GM10266 (cell line): Measurements from ENCODE around the gene SLC24A1.

Source experiments
- DNase-seq: peaks from one replicate; pipeline ENCODE4 v3.0.0; 2012; ENCODE audit errors: extremely low spot score
- TF ChIP-seq, protein P1 (sequence below): IDR thresholded peaks from 2 replicates; pipeline ENCODE4 v1.5.1; 2012; ENCODE audit warnings: mild to moderate bottlenecking, low read depth; ENCODE audit not compliant: control insufficient read depth, insufficient read depth; ENCODE audit errors: missing control alignments

SLC24A1 gene

DNA sequence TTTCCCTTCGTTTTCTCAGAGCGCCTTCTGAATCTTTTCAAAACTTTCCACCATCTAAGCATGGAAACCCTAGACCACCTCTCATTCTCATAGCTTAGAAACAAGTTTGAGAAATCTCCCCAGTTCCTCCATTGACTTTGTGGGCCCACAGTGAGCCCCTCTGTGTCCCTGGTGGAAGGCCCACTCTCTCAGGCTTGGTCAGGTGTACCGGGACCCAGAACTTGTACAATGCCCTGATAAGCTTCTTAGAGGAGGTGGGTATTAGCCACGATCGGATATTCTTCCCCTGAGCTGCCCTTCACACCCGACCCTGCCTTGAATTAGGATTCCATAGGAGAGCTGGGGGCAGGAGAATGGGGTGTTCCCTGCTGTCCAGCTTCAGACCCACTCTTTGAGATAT lies at the start of gene SLC24A1:
TSS of gene SLC24A1 (plus strand) at position 301 of the 400 bp plus-strand sequence. CDS start 2,143 bp downstream, outside the sequence.
- no peak for DNase-seq
- TF ChIP-seq, protein P1, sequence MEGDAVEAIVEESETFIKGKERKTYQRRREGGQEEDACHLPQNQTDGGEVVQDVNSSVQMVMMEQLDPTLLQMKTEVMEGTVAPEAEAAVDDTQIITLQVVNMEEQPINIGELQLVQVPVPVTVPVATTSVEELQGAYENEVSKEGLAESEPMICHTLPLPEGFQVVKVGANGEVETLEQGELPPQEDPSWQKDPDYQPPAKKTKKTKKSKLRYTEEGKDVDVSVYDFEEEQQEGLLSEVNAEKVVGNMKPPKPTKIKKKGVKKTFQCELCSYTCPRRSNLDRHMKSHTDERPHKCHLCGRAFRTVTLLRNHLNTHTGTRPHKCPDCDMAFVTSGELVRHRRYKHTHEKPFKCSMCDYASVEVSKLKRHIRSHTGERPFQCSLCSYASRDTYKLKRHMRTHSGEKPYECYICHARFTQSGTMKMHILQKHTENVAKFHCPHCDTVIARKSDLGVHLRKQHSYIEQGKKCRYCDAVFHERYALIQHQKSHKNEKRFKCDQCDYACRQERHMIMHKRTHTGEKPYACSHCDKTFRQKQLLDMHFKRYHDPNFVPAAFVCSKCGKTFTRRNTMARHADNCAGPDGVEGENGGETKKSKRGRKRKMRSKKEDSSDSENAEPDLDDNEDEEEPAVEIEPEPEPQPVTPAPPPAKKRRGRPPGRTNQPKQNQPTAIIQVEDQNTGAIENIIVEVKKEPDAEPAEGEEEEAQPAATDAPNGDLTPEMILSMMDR, result no peak

DNA sequence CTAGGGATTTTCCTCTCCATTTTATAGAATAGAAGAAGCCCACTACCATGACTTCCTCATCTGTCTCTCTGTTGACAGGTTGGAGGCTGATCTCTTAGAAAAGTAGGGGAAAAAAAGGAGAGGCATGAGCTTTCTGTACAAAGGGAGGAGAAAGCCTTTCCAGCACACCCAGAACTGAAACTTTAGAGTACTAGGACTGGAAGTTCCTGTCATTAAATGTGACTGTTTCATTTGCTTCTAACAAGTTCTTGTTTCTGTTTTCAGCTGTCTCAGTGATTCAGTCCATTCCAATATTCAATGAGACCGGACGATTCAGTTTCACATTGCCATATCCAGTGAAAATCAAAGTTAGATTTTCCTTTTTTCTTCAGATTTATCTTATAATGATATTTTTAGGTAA lies 49.8 kb upstream of the SLC24A1 start:
- TF ChIP-seq, protein P1, result no peak
- DNase-seq, result no peak

DNA sequence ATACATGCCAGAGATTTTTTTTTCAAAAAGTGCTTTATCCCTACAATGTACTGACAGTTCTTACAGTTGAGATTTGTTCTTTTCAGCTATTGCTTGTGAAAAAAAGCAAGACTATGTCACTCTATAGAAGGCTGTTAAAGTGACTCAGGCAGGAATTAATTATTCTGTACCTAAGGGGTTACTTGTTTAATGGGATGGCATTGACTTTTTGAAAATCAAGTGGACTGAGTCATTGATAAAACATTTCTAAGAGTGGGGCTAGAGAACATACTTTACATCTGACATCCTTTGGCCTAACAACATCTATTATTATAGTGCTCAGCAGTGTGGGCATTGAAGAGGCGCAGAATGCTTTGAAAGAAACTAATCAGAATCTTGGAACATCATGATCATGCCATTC lies 45.1 kb upstream of the SLC24A1 start:
- TF ChIP-seq, protein P1, result no peak
- no peak for DNase-seq

DNA sequence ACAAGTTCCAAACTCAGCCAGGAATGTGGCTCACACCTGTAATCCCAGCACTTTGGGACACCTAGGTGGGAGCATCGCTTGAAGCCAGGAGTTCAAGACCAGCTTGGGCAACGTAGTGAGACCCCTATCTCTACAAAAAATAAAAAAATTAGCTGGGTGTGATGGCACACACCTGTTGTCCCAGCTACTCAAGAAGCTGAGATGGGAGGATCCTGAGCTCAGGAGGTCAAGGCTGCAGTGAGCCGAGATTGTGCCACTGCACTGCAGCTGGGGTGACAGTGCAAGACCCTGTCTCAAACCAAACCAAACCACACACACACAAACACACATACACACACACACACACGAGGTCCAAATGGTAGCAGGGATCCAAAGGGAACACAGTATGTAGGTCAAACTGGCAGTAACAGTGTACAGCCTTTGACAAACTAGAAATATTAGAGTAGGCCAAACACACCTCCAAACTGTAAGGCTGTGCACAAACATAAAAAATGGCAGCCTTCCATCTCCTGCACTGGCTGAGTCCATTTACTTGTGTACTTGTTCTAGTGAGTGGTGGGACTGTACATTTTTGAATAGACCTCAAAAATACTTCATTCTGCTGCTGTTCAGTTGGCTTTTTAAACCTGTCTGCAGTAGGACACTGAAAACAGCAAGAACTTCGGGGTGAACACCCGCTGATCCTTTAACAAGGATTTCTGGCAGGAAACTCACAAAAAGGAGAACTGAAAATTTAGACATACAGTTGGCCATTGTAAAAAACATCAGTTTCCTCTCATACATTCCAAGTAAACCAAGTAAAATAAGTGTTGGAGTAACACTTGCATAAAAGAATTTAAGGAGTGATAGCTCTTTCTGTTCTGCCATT lies 44.4 kb upstream of the SLC24A1 start:
- DNase-seq, result no peak

DNA sequence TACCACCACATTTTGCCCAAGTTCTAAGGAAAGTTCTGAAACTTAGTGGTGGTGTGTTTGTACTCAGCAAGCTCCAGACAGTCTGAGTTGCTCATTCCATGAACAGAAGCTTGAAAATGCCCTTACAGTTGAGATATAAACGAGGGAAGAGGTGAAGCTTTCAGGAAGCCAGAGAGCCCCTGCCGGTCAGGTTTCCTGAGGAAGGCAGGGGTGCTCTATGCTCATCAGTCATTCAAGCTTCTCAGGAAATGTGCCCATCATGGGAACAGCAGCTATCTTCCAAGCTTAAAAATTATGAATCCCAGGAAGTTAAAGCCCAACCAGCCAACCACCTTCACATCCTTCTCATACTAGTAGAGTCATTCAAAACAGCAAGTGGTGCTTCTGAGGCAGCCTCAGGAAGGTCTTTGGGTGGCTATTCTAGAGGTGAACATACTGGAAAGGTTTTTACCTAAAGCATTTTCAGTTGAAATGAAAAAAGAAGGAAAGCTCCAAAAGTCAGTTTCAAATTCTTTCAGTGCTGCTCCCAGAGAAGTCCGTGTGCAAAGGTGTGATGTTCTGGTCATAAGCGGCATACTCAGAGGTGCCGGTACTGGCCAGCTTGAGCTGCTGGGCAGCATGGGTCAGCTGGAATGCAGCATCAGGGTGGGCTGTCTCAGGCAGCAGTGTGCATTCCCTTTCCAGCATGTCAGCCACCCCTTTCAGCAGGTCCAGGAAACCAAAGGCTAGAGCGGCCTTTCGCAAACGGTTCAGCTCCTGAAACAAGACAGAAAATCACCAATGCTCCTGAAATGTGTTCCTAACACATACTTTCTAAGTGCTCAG lies 42.6 kb upstream of the SLC24A1 start:
- DNase-seq, result no peak
- TF ChIP-seq, protein P1, result no peak

More for the DNA sequence above, 44.4 kb upstream of the SLC24A1 start:
- TF ChIP-seq, protein P1, result no peak

DNA sequence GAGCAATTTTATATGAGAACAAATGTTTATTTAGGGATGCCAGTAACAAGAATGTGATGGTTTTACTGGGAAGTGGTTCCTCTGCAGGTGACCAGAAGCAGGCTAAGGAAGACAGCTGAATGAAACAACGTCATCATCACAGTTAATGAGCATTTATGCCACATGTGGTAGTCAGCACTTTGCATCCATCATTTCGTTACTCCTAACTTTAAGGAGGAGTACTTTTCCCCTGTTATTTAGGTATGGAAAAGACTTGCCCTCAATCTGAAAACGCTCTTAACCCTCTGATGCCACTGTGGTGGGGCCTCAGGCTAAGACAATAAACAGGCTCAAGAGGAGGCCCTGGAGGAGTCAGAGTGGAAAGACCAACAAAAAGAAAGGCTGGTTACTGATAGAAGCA lies 42.0 kb upstream of the SLC24A1 start:
- DNase-seq, result no peak
- TF ChIP-seq, protein P1, result no peak
